Skeletal muscle tissue (tissue), 4 donors: Measurements from ENCODE around the gene CLIC1. TPM values are rescaled to one million over a fixed set of nuclear protein-coding genes. Genes with fewer than 3 reads are reported as not detected.
A peak's percentile ranks its signal among the peaks of the same experiment; 100 is the strongest.

Source experiments
- H3K27ac ChIP-seq: one replicate; pipeline ENCODE4 v1.7.0; 2013; ENCODE audit warnings: mild to moderate bottlenecking, low read depth, low read length, inconsistent platforms
- H3K27me3 ChIP-seq, 3 donors: one replicate each; pipeline ENCODE4 v1.7.0; 2013; ENCODE audit warnings: low read length in 3 of 3; ENCODE audit not compliant: control insufficient read depth in 3 of 3, insufficient read depth in 3 of 3
- H3K36me3 ChIP-seq, 3 donors: one replicate each; pipeline ENCODE4 v1.7.0; 2013; ENCODE audit warnings: low read length in 3 of 3; ENCODE audit not compliant: control insufficient read depth in 3 of 3, insufficient read depth in 3 of 3
- H3K4me1 ChIP-seq, 3 donors: one replicate each; pipeline ENCODE4 v1.7.0; 2013; ENCODE audit warnings: low read length in 3 of 3, mild to moderate bottlenecking in 3 of 3; ENCODE audit not compliant: control insufficient read depth in 3 of 3, insufficient read depth in 3 of 3
- H3K4me3 ChIP-seq, 3 donors: one replicate each; pipeline ENCODE4 v1.7.0; 2013; ENCODE audit warnings: low read length in 3 of 3
- H3K9ac ChIP-seq, 3 donors: one replicate each; pipeline ENCODE4 v1.7.0; 2013; ENCODE audit warnings: low read length in 3 of 3, mild to moderate bottlenecking in 3 of 3, moderate library complexity in 2 of 3, low read depth in 1 of 3
- H3K9me3 ChIP-seq, 3 donors: one replicate each; pipeline ENCODE4 v1.7.0; 2013; ENCODE audit warnings: low read length in 3 of 3; ENCODE audit not compliant: control insufficient read depth in 3 of 3
- total RNA-seq: library from RNA; depleted of rRNA; stranded (reverse); fragments of >200 nt; gene quantifications from one replicate; pipeline ENCODE4 v1.2.3, GENCODE V29; 2014
- donor health status: Osteomylitis.

CLIC1 gene
- total RNA-seq, 1 donor from 2014 or later = 152 TPM

DNA sequence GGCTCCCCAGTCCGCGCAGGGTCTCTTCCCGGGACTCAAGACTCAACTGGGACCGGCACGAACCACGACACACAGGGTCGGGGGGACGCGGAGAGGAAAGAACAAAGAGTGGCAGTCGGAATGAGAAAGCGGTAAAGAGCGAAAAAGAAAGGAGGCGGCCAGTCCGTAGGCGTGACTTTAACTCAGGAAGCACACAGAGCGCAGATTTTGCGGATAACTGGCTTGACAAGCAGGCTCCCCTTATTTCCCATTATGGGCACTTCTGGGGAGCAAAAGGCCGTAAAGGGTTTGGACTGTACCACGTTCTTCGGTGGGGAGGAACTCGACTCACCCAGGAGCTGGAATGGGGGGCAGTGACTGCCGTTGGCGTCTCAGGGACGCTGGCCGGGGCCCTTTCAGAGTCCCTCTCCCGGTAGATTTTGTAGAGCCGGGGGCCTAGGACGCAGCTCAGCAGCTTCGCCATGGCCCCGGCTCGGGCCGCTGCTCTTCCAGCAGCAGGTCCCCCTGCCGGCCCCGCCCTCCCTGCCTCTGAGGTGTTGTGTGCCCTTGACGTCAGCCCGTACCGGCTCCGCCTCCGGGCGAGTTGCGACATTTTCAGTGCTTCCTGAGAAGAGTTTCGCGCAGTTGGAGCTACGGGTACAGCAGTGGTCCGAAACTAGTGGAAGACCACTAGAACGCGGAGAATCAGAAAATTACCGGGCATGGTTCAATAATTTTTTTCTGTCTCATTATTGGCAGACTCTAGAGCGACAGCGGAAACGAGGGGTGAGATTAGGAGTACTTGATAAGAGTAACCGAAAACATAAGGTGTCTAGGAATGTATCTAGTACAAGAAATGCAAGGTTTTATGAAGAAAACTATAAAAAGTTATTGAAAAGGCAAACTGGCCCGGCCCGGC is 33.3 kb downstream of the CLIC1 start, which contains the start of gene ABHD16A:
Gene ABHD16A, minus strand, starts transcription at position 506 of the 898 bp plus-strand sequence. Its CDS starts 43 bp downstream, at position 463.
- peak within 1 kb of the TSS; percentile 96 to 99 (median 99) for H3K4me3 ChIP-seq
- no peaks in the 10 kb centered on the region for H3K27me3 ChIP-seq
- peaks cover 16 to 27% (median 17%) of the 10 kb centered on the region in 3 donors for H3K4me1 ChIP-seq
- peak within 1 kb of the TSS; percentile 99 for H3K27ac ChIP-seq
- H3K9ac ChIP-seq = peak within 1 kb of the TSS; percentile 97 to 99 (median 99)
- no peaks in the 10 kb centered on the region for H3K9me3 ChIP-seq
- peaks cover 15 to 18% (median 18%) of the 10 kb centered on the region in 3 donors for H3K36me3 ChIP-seq

DNA sequence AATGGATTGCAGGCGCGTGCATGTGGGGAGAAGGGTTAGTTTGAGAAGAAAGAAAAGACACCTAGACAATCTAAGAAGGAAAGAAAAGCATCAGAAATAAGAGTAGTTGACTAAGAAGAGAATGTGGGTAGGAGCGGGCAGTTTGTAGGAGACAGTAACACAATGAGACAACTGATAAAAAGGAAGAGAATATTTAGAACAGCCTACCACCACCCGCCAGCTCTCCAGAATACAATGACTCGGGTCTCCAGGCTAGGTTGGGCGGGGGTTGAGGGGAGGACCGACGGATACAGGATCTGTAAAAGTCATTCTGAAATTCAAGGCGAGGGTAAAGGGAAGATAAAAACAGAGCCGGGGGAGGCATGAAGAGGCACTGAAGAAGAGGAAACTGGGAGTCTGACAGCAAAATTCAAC is 33.9 kb downstream of the CLIC1 start:
- Histone ChIP-seq H3K36me3 (peaks cover 15 to 22% (median 20%) of the 10 kb centered on the region in 3 donors), H3K27me3 (no peaks in the 10 kb centered on the region), H3K4me1 (peaks cover 17 to 32% (median 18%) of the 10 kb centered on the region in 3 donors), H3K27ac (peak overlapping the region; percentile 99), H3K9me3 (no peaks in the 10 kb centered on the region), H3K4me3 (peak overlapping the region; percentile 96 to 99 (median 99)), H3K9ac (peak overlapping the region; percentile 97 to 99 (median 99))

DNA sequence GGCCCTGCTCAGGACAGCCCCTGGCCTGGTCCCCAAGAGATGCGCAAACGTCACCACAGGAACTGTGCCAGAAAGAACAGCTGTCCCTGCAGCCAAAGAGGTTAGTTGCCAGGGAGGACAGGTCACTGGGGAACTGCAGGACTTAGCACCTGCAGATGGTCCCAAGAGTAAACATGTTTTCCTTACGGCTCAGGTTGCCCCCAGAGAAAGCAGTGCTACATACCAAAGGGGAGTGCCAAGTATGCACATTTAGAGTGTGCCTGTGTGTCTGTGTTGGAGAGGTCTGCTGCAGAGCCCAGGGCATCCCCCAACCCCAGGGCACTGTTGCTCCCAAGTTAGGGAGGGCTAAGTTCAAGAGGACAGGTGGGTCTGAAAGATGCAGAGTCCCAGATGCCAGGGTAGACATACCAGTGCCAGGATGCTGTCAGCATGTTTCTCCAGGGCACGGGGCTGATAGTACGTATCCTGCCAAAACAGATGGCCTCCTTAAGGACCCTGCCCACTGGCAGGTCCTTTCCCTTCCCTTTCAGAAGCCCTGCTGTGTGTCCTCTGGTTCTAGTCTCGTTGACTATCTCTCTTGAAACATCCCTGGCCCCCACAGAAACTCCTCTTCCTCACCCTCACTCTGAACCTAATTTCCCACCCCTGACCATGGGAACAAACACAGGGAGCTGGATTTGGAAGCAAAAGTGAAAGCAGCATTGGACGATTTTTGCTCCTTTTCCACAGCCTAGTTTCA is 34.5 kb downstream of the CLIC1 start:
- H3K27me3 ChIP-seq = no peaks in the 10 kb centered on the region
- H3K9me3 ChIP-seq = no peaks in the 10 kb centered on the region
- H3K36me3 ChIP-seq = peaks cover 16 to 25% (median 25%) of the 10 kb centered on the region in 3 donors
- peak overlapping the region; percentile 99 for H3K27ac ChIP-seq
- peaks cover 17 to 33% (median 19%) of the 10 kb centered on the region in 3 donors for H3K4me1 ChIP-seq
- peak overlapping the region; percentile 97 to 99 (median 99) for H3K9ac ChIP-seq
- peak overlapping the region; percentile 96 to 99 (median 99) for H3K4me3 ChIP-seq

DNA sequence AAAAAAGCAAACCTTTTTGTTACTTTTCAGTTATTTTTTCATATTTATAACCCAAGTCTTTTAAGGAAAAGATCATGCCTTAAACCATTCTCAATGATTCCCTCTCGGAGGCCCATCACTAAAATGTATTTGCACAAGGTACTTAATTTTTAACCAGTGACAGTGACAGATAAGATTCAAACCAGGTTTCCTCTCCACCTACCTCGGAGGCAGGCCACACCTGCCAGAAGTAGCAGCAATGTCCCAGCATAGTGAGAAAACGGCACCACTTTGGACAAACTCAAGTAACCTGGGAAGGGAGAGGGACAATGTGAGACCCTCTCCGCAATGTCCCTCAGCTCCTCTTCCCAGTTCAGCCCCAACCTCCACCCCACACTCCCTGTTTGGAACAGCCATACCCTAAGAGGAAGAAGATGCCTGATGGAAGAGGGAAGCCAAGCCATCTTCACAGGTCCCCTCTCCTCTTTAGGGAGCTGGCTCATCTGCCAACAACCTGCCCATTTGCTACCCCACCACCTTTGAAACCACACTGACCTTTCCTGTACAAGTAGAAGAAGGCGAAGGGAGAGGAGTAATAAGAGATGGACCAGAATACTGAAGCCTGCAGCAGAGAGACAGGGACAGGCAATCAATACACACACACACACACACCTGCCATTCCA is 35.5 kb downstream of the CLIC1 start:
- peaks cover 17 to 33% (median 19%) of the 10 kb centered on the region in 3 donors for H3K4me1 ChIP-seq
- H3K27me3 ChIP-seq = no peaks in the 10 kb centered on the region
- H3K9me3 ChIP-seq = no peaks in the 10 kb centered on the region
- H3K4me3 ChIP-seq = peak overlapping the region in 1 of 3 donors; percentile 99
- peaks cover 19 to 34% (median 29%) of the 10 kb centered on the region in 3 donors for H3K36me3 ChIP-seq
- H3K9ac ChIP-seq = peak overlapping the region in 1 of 3 donors; percentile 6
- peak overlapping the region; percentile 57 for H3K27ac ChIP-seq

DNA sequence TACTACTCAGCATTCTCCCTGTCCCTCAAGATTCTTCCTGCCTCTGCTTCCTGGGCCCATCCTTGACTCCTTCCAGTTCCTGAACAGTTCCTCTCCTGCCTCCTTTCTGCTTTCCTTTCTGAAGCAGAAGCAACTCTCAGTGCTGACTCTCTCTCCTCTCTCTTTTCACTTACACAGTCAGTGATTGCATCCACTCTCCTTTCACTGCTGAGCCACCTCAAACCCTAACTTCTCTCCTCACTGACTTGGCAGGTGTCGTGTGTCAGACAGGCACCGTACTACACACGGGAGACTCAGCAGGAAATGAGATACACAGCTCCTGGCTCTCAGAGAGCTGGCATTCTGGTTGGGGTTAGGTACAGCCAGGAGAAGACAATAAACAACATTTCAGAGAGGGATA is 38.8 kb downstream of the CLIC1 start:
- Histone ChIP-seq H3K9me3 (no peaks in the 10 kb centered on the region), H3K4me3 (no peak overlapping the region), H3K27me3 (no peaks in the 10 kb centered on the region), H3K4me1 (peaks cover 17 to 26% (median 19%) of the 10 kb centered on the region in 3 donors), H3K36me3 (peaks cover 42 to 57% (median 56%) of the 10 kb centered on the region in 3 donors), H3K9ac (no peak overlapping the region), H3K27ac (no peak overlapping the region)

DNA sequence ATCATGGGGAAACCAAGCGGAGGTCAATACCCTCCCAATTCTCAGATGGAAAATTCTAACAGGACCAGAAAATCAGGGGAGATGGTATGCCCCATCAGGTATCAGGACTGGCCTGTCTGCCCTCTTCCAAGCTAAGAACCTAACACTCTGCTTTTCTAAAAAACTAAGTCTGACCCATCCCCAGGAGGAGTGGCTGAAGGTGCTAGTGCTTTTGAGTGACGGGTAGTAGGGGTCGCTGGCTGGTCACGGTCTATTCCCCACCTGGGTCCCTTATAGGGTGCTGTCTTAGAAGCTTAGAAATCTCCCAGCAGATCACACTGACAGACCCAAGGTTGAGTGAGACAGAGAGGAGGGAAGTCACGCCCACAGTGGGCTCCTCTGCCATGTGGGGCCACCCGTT is 42.8 kb downstream of the CLIC1 start:
- no peaks in the 10 kb centered on the region for H3K9me3 ChIP-seq
- peaks cover 0 to 6% (median 3%) of the 10 kb centered on the region in 3 donors for H3K4me1 ChIP-seq
- no peak overlapping the region for H3K27ac ChIP-seq
- peaks cover 63 to 77% (median 76%) of the 10 kb centered on the region in 3 donors for H3K36me3 ChIP-seq
- H3K9ac ChIP-seq = no peak overlapping the region
- H3K27me3 ChIP-seq = no peaks in the 10 kb centered on the region
- no peak overlapping the region for H3K4me3 ChIP-seq

DNA sequence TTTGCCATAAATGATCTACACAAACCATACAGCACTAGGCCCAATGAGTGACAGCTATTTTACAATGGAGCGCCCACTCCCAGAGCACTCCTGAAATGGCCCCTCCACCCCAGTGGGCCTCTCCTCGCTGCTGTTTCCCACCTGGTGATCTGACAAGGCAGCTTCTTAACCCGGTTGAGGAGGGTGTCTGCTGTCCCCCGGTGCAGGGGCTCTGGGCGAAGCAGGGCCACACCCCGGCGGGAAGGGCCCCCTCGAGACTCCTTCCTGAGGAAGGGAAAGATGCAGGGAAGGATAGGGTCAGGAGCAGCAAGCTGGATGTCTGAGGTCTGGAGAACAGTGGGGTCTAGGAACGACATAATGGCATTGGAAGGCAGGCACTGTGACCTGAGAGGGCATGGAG is 43.4 kb downstream of the CLIC1 start:
- Histone ChIP-seq H3K9me3 (no peaks in the 10 kb centered on the region), H3K27ac (no peak overlapping the region), H3K4me3 (no peak overlapping the region), H3K27me3 (no peaks in the 10 kb centered on the region), H3K36me3 (peaks cover 69 to 83% (median 82%) of the 10 kb centered on the region in 3 donors), H3K4me1 (peaks cover 0 to 6% (median 3%) of the 10 kb centered on the region in 3 donors), H3K9ac (peak overlapping the region in 1 of 3 donors; percentile 3)

DNA sequence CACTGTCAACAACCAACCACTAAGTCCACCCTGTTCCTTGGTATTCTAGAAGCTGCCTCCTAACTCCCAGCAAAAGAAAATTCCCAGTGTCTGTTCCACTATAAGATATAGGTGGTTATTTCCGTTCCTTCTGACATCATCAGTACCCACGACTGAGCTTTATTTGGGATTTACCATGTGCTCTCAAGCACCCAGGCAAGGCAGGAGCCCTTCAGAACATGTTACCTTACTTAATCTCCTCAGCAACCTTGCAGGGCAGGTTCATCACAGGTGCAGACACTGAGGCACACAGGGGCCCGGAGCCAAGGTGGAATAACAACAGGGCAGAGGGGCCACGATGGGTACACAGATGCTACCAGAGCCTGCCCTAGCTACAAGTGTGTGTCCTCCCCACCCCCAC is 44.0 kb downstream of the CLIC1 start:
- Histone ChIP-seq H3K9ac (no peak overlapping the region), H3K4me3 (no peak overlapping the region), H3K36me3 (peaks cover 74 to 85% (median 84%) of the 10 kb centered on the region in 3 donors), H3K9me3 (no peaks in the 10 kb centered on the region), H3K27ac (no peak overlapping the region), H3K27me3 (no peaks in the 10 kb centered on the region), H3K4me1 (peaks cover 0 to under 1% (median 0%) of the 10 kb centered on the region in 3 donors)

DNA sequence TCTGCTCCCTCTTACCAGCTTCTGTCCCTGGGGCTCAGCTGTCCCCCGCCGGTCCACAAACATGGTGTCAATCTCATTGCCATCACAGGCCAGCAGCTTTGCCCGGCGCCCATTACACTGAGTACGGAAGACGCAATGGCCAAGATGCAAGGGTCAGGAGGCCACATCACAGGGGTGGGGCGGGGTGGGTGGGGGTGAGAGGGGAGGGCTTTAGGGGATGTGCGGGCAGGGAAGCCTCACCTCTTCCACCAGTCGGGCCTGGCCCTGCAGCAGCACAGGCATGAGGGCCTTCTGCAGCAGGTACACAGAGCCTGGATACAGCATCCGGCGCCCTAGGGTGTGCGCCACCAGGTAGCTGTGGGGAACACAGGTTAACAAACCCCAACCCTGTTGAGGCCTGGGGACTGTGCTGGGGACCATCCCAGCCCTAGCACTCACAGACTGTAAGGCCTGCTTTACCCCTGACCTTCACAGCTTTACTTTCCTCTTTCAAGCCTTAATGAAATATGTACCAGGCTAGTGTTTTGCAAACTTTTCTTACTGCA is 44.7 kb downstream of the CLIC1 start:
- Histone ChIP-seq H3K4me1 (no peaks in the 10 kb centered on the region), H3K36me3 (peaks cover 77 to 85% (median 85%) of the 10 kb centered on the region in 3 donors), H3K4me3 (no peak overlapping the region), H3K9me3 (no peaks in the 10 kb centered on the region), H3K27me3 (no peaks in the 10 kb centered on the region), H3K9ac (no peak overlapping the region), H3K27ac (no peak overlapping the region)
